HPDE6-E6E7 (cell line): ENCODE results near the gene CCDC192.
A peak's percentile ranks its signal among the peaks of the same experiment; 100 is the strongest.
"Not testable (repeated sequence)": the region's sequence is repeated elsewhere in the genome, so short reads cannot be mapped to it uniquely, and the experiment has no call there.

ENCODE experiments used
- DNase-seq: peaks from one replicate; pipeline ENCODE4 v3.0.0; 2011; ENCODE audit warnings: missing footprints; ENCODE audit errors: extremely low spot score

CCDC192 gene, protein sequence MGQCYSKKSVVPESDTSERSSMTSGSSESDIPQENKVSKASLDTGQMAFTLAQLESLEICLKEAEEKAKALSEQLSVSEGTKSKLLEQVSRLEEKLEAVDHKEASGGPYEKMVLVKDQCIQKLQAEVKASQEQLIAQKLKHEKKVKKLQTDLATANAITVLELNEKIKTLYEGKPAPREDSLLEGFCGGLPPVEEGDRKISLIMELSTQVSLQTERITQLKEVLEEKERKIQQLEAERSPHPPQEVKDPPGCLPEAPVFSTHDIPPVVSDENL

DNA sequence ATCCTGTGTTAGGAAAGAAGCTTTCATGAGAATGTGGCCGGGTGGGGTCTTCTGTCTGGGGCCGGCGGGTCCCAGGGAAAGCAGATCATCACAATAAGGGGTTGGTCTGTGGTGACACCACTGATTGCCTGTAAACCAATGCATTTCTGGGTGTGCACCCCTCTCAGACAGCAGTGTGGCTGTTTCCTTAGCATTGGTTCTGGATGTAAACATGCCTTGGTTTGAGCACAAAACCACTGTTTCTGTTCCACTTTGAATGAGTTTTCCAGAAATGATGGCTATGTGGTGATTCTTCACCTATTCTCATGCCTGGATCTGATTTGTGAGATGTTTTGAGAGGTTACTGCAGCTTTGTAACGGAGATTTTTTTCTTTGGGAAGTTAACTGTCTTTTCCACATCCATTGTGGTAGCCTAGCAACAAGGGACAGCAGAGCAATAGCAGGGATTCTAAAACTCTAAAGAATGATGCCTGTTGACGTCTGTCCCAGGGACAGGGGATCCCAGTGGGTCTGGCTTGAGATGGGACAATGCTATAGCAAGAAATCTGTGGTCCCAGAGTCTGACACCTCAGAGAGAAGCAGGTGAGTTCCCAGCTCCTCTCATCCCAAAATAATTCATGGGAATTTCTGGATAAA lies at the start of gene CCDC192:
Gene CCDC192 (plus strand): TSS at position 466 of the 636 bp plus-strand sequence. CDS start 55 bp downstream, at position 521.
- DNase-seq, result no peak

DNA sequence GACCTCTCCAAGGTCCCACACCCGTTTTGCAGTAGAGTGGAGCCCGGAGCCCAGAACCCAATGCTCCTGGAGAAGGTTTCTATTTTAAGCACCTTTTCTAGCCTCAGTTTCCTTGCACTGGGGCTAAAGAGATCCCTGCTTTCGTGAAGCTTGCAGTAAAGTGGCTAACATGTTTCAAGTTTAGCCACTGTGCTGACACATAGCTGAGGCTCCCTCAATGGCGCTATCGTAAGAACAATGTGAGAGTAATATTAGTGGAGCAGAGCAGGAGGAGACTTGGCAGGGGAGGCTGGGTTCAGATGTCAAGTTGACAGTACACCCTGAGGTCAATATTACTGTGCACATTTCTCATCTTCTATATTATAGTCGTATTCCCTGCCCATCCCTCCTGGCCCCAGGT lies 46.4 kb upstream of the CCDC192 start:
- DNase-seq, result no peak

DNA sequence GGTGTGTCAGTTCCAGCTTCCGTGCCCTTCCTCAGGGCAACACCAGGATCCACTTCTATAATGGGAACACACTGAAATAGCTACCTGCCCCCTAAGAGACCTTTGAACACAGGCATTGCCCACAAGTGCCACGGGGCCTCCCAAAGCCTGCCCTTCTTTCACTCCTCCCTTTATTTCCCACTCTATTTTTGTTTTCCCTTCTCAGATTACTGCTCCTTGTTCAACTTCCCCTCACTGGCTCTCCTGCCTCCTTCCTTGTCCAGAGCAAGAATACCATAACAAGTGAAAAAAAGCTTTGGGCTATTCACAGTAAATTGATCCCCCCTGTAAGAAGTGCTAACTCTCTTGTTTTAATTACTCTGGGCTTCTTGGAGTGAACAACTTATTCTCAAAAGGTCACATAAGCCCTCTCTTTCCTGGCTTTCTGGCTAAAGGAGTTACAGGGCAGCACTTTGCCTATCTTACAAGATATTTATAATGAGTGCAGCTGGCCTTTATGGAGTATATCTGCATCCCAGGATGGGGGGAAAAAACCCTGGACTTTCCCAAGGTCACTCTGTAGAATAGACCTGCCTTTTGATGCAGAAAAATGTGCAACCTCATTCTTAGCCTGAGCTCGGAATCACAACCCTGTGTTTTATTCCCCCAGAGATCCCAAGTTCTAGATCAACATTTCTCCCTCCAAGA lies 43.0 kb upstream of the CCDC192 start:
- no peak for DNase-seq

DNA sequence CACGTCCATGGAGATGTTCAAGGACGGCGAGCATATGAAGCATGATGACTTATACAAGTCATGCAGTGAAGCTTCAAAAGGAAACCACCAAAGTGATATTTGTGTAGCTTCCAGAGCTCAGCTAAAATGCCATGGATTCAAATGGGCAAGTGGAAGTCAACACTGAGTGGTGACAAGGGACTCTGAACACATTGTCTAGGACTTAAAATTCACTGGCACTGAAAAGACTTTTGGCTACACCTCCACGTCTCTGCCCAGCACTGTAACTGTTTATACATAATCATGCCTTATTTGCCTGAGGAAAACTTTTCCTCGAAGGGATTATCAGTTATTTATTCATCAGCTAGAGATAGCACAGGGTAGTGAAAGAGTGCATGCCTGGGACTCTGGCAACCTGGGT lies 39.1 kb upstream of the CCDC192 start:
- no peak for DNase-seq

DNA sequence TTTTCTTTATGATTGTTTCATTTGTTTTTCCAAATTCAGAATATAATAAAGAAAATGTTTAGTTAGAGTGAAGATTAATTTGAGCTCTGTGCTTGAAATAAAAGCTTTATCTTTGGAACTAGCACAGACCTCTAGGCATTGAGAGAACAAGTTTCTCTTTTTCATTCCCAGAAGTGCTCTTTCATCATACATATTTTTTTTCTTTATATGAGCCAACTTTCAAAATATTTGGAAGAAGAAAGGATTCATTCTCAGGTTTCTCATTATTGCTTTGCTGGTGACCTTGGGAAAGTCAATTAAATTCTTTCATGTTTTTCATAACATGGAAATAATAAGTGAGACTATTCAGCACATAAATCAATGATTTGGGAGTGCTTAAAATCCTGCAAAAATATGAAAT lies 37.5 kb upstream of the CCDC192 start:
- no peak for DNase-seq

DNA sequence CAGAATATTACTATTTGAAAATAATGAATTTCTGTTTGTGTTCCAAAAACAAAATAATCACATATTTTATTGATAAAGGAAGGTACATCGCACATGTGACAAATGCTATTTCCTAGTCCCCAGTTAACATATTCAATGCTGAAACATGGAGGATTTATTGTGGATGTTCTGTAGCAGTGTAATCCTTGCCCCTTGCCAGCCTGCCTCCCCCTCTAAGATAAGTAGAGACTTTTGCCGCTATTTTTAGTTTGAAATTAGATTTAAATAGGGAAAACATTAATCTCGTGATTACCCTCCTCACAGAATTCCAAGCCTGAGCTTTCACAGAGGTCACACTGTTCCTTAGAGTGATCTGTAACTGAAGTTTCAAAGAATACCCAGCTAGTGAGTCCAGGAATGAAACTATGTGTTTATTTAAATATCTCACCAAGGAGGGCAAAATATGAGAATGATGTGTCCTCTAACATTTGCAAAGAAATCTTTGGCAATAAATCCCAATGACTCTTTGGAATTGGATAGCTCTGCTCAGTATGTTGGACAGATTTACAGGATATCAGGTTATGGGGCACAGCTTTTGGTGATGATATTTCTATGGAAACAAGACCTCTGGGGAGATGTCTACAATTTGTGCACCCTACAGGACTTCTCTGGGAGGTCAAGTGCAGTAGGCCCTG lies 37.0 kb upstream of the CCDC192 start:
- no peak for DNase-seq

DNA sequence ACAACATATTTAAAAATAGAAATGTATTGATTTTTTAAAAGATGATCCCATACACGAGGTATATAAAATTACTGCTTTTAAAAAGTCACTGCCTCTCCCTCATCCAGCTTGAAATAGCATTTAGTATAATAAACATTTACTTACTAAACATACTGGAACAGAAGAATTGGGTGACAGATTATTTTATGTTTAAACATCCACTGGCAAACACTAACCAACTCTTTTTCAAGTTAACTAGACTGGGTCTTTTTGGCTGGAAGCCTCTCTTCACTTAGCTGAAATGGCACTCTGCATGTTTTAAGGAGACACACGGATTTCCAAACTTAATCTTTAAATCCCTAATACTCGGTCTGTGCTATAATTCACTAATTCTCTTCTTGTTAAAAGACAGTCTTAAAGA lies 35.3 kb upstream of the CCDC192 start:
- no peak for DNase-seq

DNA sequence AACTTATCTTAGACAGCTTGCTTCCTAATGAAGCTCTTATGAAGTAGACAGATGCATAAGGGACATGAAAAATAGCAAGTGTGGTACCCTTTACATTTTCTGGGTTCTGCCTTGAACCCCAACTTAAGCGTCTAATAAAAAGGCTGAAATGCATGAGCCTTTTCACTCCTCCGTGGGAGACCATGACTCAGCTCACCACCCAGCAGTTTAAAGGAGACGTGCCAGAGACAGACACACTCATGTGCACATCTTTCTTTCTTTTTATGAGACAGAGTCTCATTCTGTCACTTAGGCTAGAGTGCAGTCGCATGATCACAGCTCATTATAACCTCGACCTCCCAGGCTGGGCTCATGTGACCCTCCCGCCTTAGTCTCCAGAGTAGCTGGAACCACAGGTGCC lies 32.0 kb upstream of the CCDC192 start:
- DNase-seq, result no peak

DNA sequence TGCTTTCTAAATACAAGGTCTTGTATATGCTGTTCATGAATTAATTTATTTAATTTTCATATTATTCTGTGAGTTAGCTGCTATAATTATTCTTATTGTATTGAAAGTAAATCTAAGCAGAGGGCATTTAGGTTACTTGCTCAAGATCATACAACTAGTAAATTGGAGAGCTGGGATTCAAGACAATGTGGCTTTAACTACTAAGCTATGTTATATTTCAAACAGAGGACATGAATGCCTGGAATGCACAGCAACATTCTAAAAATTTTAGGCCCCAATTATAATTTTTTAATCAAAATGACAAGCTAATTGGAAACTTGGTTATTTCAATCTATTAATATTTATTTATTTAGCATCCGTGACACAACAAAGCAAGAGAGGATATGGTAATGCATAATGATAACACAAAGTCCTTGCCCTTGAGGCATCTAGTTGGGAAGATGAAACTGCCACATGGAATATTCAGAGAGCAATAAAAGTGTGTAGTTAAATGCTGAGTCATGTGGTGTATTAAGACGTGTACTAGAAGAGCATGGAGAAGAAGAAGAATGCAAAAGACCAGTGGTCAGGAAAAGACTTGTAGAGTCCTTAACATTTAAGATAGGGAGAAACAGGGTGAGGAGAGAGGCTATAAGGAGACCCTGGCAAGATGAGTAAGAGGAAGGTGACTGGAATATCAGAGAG lies 29.9 kb upstream of the CCDC192 start:
- no peak for DNase-seq

DNA sequence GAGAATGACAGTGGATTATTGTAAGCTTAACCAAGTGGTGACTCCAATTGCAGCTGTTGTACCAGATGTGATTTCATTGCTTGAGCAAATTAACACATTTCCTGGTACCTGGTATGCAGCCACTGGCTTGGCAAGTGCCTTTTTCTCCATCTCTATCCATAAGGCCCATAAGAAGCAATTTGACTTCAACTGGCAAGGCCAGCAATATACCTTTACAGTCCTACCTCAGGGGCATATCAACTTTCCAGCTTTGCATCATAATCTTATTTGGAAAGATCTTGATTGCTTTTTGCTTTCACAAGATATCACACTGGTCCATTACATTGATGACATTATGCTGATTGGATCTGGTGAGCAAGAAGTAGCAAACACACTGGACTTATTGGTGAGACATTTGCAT lies 26.2 kb upstream of the CCDC192 start:
- not testable (repeated sequence) for DNase-seq

DNA sequence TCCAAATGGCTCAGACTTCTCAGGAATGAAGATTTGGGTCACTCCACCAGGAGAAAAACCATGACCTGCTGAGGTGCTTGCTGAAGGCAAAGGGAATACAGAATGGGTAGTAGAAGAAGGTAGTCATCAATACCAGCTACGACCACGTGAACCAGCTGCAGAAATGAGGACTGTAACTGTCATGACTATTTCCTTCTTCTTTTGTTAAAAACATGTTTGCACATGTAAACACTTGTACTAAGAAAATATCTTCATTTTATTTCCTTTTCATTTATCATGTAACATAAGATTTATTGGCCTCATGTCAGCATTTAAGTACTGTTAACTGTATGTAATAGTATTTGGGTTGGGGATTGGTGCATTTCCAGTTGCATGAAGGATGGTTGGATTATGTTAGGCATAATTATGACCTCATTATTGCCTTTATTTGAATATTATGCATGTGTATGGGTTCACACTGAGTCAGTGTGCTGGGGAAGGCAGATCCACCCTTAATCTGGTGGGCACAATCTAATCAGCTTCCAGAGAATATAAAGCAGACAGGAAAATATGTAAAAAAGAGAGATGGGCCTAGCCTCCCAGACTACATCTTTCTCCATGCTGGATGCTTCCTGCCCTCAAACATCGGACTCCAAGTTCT lies 23.4 kb upstream of the CCDC192 start:
- DNase-seq, result not testable (repeated sequence)

DNA sequence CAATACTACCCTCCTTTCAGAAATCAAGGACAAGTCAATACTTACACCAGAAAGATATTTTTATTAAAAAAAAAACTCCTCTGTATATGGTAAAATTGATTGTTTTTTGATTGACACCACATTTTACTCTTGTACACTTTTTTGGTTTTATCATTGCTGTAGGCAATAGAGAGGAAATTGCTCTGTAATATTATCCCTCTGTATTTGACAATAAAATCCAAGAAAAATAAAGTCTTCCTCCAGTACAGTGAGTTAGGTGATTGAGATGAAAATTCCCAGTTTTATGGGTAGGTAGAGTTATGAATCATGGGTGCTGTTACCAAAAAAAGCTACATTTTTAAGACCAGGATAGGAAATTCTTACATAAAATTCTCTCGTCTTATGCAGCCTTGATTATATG lies 22.6 kb upstream of the CCDC192 start:
- no peak for DNase-seq

DNA sequence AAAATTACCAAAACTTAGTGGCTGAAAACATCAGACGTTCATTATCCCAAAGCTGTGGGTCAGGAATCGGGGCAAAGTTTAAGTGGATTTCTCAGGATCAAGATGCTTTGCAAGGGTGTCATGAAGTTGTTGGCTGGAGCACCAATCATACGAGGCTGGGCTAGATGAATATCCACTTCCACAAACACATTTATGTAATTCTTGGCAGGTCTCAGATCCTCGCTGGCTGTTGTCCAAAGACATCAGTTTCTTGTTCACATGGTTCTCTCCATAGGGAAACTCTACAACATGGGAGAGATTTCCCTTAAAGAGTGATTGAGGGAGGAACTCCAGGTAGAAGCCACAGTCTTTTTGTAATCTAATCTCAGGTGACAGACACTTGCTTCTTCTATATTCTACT lies 20.2 kb upstream of the CCDC192 start:
- DNase-seq, result no peak

DNA sequence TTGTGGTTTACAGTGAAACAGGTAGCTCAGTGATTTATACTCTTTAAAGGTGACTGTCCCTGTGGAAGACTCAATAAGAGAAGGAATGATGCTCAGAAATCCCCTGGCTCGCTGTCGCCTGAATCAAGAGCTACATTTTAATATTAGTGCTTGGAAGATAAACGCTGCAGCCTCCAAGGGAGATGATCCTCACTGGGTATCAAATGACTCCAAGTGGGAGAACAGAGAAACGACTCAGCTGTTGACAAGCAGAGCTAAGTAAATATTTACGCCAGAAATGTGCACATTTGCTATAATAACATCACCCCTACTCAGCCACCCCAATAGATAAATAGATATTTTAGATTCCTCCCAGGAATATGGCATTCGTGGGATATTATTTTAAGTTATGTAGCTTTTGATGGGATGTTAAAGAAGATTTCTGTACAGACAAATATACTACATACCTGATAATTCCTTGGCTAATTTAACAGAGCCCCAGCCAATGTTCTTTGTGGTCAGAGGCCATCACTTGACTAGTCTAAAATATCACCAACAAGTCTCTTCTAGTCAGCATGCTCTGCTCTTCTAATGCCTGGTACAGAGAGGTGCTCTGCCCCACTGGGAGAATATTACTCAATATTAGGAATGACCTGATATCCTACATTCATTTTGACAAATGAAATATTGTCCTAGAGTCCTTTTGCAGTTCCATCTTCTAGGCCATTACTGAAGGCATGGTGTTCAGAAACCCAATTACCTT lies 18.3 kb upstream of the CCDC192 start:
- DNase-seq, result no peak

DNA sequence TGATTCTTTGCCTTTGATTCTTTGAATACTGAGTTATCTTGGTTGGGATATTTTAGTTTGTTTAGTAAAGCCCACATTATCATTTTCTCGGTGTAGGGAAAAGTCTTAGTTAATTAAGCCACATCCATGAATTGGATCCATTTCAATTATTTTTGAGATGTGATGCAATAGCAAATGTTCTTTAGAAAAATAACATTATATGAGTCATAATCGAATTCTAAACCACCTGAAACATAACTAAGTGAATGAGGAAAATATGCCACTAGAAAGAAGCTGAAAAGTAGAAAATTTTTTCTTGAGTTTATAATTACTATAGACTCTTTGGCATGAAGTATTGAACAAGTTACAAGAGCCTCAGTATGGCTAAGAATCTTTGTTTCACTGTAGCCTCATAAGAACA lies 17.5 kb upstream of the CCDC192 start:
- DNase-seq, result no peak

DNA sequence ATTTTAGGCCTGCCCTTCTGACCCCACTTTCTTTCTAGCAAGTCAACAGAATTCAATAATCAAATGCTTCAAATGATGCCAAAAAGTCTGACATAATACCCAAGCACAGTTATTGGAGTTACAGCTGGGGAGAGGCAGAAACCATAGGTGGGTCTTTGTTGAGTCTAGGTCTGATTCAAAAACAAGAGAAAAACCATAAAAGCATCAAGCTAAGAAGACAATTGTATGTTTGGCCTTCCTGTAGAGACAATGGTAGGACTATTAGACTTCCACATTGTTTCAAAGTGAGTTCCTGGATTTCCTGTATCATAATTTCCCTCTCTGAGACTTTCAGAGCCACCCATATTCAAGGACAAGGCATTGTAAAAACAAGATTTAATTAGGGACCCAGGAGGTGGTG lies 16.8 kb upstream of the CCDC192 start:
- DNase-seq, result no peak

DNA sequence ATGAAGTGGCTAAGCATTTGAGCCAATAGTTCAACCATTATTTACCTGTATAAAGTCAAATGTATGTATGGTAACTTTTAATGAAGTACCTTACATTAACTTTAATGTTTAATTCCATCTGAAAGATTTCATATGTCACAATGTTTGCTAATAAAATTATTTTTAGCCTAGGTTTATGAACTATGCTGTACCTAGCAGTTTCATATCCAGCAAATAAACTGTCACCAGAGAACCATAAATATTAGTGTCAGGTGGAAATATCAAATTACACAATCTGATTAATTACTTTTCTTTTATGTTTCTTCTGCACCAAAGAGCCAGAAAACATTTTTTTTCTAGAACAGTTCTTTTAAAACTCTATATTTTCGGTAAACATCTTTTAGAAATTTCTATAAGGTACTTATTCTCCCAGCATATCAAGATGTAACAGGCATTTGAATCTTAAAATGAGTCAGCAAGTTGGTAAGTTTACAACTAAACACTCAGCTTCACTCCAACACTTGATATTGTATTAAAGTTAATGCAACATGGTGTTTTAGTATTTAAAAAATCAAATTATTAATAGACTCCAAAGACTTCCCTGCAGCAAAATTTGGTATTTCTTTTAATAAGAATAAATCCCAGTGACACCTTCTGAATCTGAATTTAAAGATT lies 8.5 kb upstream of the CCDC192 start:
- DNase-seq, result no peak

DNA sequence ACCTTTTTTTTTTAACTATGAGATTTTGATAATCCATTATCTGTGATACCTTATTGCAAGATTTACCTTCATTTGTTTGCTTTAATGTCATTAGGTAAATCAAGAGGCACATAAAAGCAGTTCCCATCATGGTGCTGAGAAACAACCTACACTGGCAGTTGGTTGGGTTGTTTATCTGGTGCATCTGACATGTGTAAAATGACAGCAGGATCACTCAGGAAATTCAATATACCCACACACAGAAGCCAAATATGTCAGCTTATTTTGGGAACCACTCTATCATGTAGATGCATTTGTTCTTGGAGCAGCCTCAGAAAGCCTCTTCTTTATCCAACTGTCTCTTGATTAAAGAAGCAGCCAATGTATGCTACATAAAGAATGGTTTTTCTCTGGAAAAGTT lies 7.8 kb upstream of the CCDC192 start:
- DNase-seq, result no peak

DNA sequence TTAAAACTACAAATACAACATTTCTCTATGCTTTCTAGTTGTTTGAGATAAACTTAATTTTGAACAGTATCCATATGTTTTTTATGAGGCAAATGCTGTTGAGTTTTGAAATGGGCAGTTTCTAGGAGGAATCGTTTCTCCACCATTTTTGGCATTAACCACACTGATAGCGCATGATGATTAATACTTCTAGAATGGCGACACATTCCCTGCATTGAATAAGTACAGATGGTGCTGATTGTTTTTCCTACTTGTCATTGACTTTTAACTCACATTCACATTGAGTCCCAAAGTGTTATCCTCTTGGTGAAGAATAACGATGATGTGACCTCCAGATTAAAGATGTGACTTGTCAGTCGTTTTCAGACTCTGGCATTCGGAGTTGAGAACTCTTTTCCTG lies 6.5 kb upstream of the CCDC192 start:
- DNase-seq, result no peak

DNA sequence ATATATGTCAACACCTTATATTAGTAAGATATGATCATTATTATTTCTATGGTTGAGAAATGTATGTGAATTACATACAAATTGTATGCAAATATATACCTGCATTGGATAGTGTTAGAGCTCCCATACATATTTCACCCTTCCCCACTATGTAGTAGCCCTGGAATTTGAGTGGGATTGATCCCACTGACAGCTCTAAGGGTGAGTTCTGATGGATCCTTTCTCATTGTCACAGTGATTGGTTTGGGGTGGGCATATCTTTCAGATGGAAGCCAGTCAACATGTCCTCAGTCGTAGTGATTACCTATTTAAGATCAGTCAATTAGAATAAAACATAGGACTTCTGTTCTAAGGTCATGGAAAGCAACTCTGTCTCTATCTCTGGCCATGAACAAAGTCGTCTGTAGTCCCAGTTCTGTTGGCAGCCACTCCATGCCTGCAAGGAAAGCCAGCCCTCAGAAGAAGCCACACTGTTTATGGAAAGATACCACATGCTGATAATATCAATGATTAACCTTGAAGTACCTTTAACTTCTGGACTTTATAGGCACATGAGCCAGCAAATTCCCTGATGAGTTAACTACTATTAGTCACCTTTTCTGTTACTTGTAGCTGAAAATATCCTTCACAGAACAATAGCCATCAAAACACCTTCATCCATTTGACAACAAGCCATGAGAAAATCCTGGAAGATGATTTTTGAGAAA lies 5.1 kb upstream of the CCDC192 start:
- DNase-seq, result peak; percentile 17
